ENCODE data around the gene LYAR. TPM values are rescaled to one million over a fixed set of nuclear protein-coding genes. Genes with fewer than 3 reads are reported as not detected.
A peak's percentile ranks its signal among the peaks of the same experiment; 100 is the strongest.
"Not testable (repeated sequence)": the region's sequence is repeated elsewhere in the genome, so short reads cannot be mapped to it uniquely, and the experiment has no call there.

LYAR gene
- polyA plus RNA-seq, 2 donors = 15.7 to 17.2 TPM

DNA sequence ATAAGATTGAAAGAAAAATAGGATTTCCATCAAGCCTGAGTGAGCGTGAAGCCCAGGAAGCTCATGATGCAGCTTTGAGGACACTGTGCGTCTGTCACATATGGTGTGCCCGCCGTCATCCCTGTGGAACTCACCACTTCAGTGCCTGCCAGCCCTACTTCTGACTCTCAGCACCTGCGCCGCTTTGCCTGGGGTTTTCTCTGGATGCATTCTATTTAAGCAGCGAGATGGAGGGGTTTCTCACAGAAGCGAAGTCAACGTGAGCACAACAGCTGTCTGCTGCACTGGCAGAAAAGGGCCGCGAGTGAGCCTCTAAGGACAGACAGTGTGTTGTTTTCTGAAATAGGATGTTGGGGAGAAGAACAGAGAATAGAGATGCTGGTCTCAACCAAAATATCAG lies 35.8 kb downstream of the LYAR start:
- H3K4me3 ChIP-seq (ENCODE audit: low read depth in 1 of 2, low read length in 2 of 2) = no peak overlapping the region
- 84 to 86% methylated on average over 11 of the region's 11 CpGs for WGBS, 2 donors
- H3K9me3 ChIP-seq (ENCODE audit: control insufficient read depth in 2 of 2, insufficient read depth in 1 of 2, low read depth in 1 of 2, low read length in 1 of 2) = no peaks in the 10 kb centered on the region
- no peaks in the 10 kb centered on the region for H3K36me3 ChIP-seq (ENCODE audit: control insufficient read depth in 2 of 2, insufficient read depth in 2 of 2, low read length in 1 of 2)
- peaks cover 0 to 2% of the 10 kb centered on the region in 2 donors for H3K4me1 ChIP-seq (ENCODE audit: control insufficient read depth in 2 of 2, insufficient read depth in 2 of 2, low read length in 1 of 2)
- H3K27me3 ChIP-seq (ENCODE audit: control insufficient read depth in 1 of 2, insufficient read depth in 2 of 2, low read length in 2 of 2) = peaks cover 0 to 2% of the 10 kb centered on the region in 2 donors
- H3K27ac ChIP-seq (ENCODE audit: low read depth in 2 of 2, low read length in 1 of 2) = no peak overlapping the region

DNA sequence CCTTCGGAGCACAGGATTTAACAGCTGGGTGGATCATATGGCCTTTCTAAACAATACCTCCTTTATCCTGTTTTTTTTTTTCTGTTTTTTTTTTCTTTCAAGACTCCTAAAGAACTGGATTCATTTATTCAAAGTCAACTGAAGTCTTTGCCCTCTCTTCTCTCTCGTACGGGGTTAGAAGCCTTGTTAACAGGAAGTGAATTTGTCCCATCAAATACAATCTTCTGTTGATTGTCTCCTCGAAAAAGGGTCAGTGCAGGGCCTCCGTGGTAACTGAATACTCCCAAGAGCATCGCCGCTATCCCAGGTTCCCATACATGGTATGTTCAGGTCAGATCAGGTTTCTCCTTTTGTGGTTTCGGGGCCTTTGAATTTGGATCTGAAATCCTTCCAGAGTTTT lies 40.1 kb downstream of the LYAR start:
- whole genome bisulfite sequencing, 2 donors = 80 to 85% methylated on average over 8 of the region's 8 CpGs
- Histone ChIP-seq H3K36me3 (ENCODE audit: control insufficient read depth in 2 of 2, insufficient read depth in 2 of 2, low read length in 1 of 2) (peaks cover 3% of the 10 kb centered on the region in 2 donors), H3K4me3 (ENCODE audit: low read depth in 1 of 2, low read length in 2 of 2) (no peak overlapping the region)

DNA sequence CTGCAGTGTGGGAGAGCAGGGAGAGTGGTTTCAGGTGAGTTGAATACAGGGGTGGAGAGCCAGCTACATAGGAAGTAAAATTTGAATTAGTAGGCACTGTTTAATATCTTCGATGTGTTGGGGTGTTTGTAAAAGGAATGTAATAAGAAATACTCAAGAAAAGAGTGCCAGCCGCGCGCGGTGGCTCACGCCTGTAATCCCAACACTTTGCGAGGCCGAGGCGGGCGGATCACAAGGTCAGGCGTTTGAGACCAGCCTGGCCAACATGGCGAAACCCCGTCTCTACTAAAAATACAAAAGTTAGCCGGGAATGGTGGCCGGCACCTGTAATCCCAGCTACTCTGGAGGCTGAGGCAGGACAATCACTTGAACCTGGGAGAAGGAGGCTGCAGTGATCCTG lies 40.6 kb downstream of the LYAR start:
- not testable (repeated sequence) for H3K9me3 ChIP-seq (ENCODE audit: control insufficient read depth in 2 of 2, insufficient read depth in 1 of 2, low read depth in 1 of 2, low read length in 1 of 2); H3K4me1 ChIP-seq (ENCODE audit: control insufficient read depth in 2 of 2, insufficient read depth in 2 of 2, low read length in 1 of 2); H3K27ac ChIP-seq (ENCODE audit: low read depth in 2 of 2, low read length in 1 of 2); H3K36me3 ChIP-seq (ENCODE audit: control insufficient read depth in 2 of 2, insufficient read depth in 2 of 2, low read length in 1 of 2); H3K27me3 ChIP-seq (ENCODE audit: control insufficient read depth in 1 of 2, insufficient read depth in 2 of 2, low read length in 2 of 2); H3K4me3 ChIP-seq (ENCODE audit: low read depth in 1 of 2, low read length in 2 of 2)
- WGBS, 2 donors = 96% methylated on average over 15 of the region's 15 CpGs

More for the DNA sequence above, 40.1 kb downstream of the LYAR start:
- H3K27ac ChIP-seq (ENCODE audit: low read depth in 2 of 2, low read length in 1 of 2) = no peak overlapping the region
- H3K9me3 ChIP-seq (ENCODE audit: control insufficient read depth in 2 of 2, insufficient read depth in 1 of 2, low read depth in 1 of 2, low read length in 1 of 2) = no peaks in the 10 kb centered on the region
- H3K27me3 ChIP-seq (ENCODE audit: control insufficient read depth in 1 of 2, insufficient read depth in 2 of 2, low read length in 2 of 2) = peaks cover 0 to 2% of the 10 kb centered on the region in 2 donors
- peaks cover 2 to 3% of the 10 kb centered on the region in 2 donors for H3K4me1 ChIP-seq (ENCODE audit: control insufficient read depth in 2 of 2, insufficient read depth in 2 of 2, low read length in 1 of 2)

DNA sequence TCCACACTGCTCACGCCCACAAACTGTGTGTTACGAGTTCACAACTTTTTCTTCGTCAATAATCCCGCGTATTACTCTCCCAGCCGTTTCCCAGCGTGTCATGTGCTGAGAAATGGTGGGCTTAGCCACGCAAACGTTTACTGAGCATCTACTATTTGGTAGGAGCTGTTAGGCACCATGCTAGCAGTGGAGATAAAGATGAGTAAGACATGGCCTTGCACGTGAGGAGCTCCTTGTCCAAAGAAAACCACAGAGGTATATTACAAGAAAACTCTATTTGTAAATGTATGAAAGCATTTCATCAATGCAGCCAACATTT lies 41.1 kb downstream of the LYAR start:
- 17 to 23% methylated on average over 10 of the region's 10 CpGs for whole genome bisulfite sequencing, 2 donors
- peak overlapping the region; percentile 91 to 99 for H3K27ac ChIP-seq (ENCODE audit: low read depth in 2 of 2, low read length in 1 of 2)
- no peaks in the 10 kb centered on the region for H3K9me3 ChIP-seq (ENCODE audit: control insufficient read depth in 2 of 2, insufficient read depth in 1 of 2, low read depth in 1 of 2, low read length in 1 of 2)
- H3K4me3 ChIP-seq (ENCODE audit: low read depth in 1 of 2, low read length in 2 of 2) = peak overlapping the region; percentile 83 to 95
- H3K4me1 ChIP-seq (ENCODE audit: control insufficient read depth in 2 of 2, insufficient read depth in 2 of 2, low read length in 1 of 2) = peaks cover 0 to 3% of the 10 kb centered on the region in 2 donors
- H3K36me3 ChIP-seq (ENCODE audit: control insufficient read depth in 2 of 2, insufficient read depth in 2 of 2, low read length in 1 of 2) = peaks cover 7 to 10% of the 10 kb centered on the region in 2 donors
- H3K27me3 ChIP-seq (ENCODE audit: control insufficient read depth in 1 of 2, insufficient read depth in 2 of 2, low read length in 2 of 2) = no peaks in the 10 kb centered on the region

DNA sequence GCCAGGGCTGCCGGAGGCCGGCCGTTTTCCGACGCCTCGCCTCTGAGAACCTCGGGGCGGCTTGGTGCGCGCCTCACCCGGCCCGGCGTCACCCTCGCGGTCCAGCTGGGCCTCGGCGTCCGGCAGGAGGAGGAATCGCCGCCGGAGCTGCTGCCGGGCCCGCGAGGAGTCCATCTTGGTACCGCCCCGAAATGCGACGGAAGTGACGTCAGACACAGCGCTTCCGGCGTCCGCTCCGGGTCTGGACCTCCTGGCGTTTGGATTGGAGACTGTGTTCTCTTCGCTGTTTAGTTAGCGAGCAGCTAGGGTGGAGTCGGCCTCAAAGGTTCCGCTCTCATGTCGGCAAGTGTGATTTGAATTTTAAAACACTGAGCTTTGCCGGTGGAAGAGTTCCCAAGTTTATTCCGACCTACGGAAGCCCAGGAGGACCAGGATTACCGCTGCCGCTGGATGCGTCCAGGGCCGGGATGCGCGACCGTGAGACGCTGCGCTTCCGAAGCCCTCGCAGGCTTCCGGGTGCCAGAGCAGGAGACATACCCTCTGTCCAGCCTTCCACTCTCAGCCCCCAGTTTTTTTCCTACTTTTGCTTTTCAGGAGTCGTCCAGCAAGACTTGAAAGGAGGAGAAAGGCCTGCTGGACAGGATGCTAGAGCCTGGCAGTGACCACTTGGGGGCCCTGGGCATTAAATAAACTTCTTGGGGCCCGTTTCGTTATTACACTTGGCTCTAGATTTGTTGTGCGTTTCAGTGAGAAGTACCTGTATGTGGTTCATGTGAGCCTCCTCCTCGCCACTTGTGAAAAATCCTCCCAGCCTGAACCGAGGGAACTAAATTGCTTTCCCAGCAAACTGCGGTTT lies 41.7 kb downstream of the LYAR start, which contains the start of gene TMEM128:
Gene TMEM128 (minus strand): TSS at position 195 of the 856 bp plus-strand sequence. CDS start 21 bp downstream, at position 174.
- Histone ChIP-seq H3K36me3 (ENCODE audit: control insufficient read depth in 2 of 2, insufficient read depth in 2 of 2, low read length in 1 of 2) (peaks cover 9 to 10% of the 10 kb centered on the region in 2 donors), H3K9me3 (ENCODE audit: control insufficient read depth in 2 of 2, insufficient read depth in 1 of 2, low read depth in 1 of 2, low read length in 1 of 2) (no peaks in the 10 kb centered on the region), H3K4me3 (ENCODE audit: low read depth in 1 of 2, low read length in 2 of 2) (peak within 1 kb of the TSS; percentile 83 to 95), H3K27me3 (ENCODE audit: control insufficient read depth in 1 of 2, insufficient read depth in 2 of 2, low read length in 2 of 2) (no peaks in the 10 kb centered on the region), H3K27ac (ENCODE audit: low read depth in 2 of 2, low read length in 1 of 2) (peak within 1 kb of the TSS; percentile 91 to 99), H3K4me1 (ENCODE audit: control insufficient read depth in 2 of 2, insufficient read depth in 2 of 2, low read length in 1 of 2) (peaks cover 0 to 3% of the 10 kb centered on the region in 2 donors)
- WGBS, 2 donors = 1% methylated on average over 62 of the region's 62 CpGs

DNA sequence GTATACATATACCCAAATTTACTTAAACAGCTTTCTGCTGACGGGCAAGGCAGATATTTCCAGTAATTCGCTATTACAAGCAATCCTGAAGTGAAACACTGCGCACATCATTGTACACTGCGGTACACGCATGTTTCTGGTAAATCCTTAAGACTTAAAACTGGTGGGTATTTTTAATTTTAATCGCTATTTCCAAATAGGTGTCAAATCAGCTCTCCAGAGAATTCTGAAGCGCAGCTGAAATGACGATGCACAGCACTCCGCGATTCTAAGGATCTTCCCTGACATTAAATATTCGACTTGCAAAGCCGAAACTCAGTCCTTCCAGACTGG lies 42.3 kb downstream of the LYAR start:
- peak overlapping the region; percentile 83 to 95 for H3K4me3 ChIP-seq (ENCODE audit: low read depth in 1 of 2, low read length in 2 of 2)
- peak overlapping the region; percentile 91 to 99 for H3K27ac ChIP-seq (ENCODE audit: low read depth in 2 of 2, low read length in 1 of 2)
- H3K36me3 ChIP-seq (ENCODE audit: control insufficient read depth in 2 of 2, insufficient read depth in 2 of 2, low read length in 1 of 2) = peaks cover 9 to 10% of the 10 kb centered on the region in 2 donors
- H3K4me1 ChIP-seq (ENCODE audit: control insufficient read depth in 2 of 2, insufficient read depth in 2 of 2, low read length in 1 of 2) = peaks cover 0 to 3% of the 10 kb centered on the region in 2 donors
- no peaks in the 10 kb centered on the region for H3K27me3 ChIP-seq (ENCODE audit: control insufficient read depth in 1 of 2, insufficient read depth in 2 of 2, low read length in 2 of 2)
- H3K9me3 ChIP-seq (ENCODE audit: control insufficient read depth in 2 of 2, insufficient read depth in 1 of 2, low read depth in 1 of 2, low read length in 1 of 2) = no peaks in the 10 kb centered on the region
- 1 to 2% methylated on average over 12 of the region's 12 CpGs for WGBS, 2 donors

DNA sequence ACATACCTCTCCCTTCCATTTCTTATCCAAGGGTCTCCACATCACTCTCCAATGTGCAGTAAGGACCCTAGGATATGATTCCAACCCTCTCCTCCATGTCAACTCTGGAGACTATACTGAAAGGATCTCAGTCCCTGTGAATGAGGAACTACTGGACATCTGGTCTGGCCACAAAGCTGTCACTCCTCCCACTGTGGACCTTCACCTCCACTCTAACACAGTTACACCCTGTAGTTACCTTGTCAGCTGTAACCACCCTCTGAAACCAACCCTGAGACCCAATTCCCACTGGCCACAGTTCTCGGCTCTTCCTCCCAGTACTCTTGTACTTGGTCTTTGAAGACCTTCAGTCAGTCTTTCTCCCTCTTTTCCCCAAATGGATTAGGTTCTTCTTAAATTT lies 44.8 kb downstream of the LYAR start:
- H3K27ac ChIP-seq (ENCODE audit: low read depth in 2 of 2, low read length in 1 of 2) = no peak overlapping the region
- H3K27me3 ChIP-seq (ENCODE audit: control insufficient read depth in 1 of 2, insufficient read depth in 2 of 2, low read length in 2 of 2) = no peaks in the 10 kb centered on the region
- H3K4me3 ChIP-seq (ENCODE audit: low read depth in 1 of 2, low read length in 2 of 2) = no peak overlapping the region
- H3K4me1 ChIP-seq (ENCODE audit: control insufficient read depth in 2 of 2, insufficient read depth in 2 of 2, low read length in 1 of 2) = peaks cover 0 to 3% of the 10 kb centered on the region in 2 donors
- no peaks in the 10 kb centered on the region for H3K9me3 ChIP-seq (ENCODE audit: control insufficient read depth in 2 of 2, insufficient read depth in 1 of 2, low read depth in 1 of 2, low read length in 1 of 2)
- H3K36me3 ChIP-seq (ENCODE audit: control insufficient read depth in 2 of 2, insufficient read depth in 2 of 2, low read length in 1 of 2) = peaks cover 9 to 10% of the 10 kb centered on the region in 2 donors
- WGBS, 2 donors = 95 to 98% methylated on average over 1 of the region's 1 CpG

DNA sequence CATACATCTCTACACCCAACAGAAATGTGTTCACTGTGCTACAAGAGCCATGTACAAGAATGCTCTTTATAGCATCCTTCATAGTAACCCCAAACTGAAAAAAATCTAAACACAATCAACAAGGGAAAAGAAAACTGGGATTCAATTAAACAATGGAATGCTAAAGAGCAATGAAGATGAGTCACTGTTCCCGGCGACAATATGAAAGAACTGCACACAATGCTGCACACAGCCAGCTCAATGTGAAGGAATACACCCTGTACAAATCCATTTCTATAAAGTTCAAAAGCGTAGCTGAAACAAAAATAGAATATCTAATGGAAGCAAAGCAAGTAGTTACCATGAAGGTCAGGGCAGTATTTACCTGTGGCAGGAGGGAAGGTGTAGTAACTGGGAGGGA lies 50.4 kb downstream of the LYAR start:
- H3K27me3 ChIP-seq (ENCODE audit: control insufficient read depth in 1 of 2, insufficient read depth in 2 of 2, low read length in 2 of 2); H3K4me3 ChIP-seq (ENCODE audit: low read depth in 1 of 2, low read length in 2 of 2); H3K4me1 ChIP-seq (ENCODE audit: control insufficient read depth in 2 of 2, insufficient read depth in 2 of 2, low read length in 1 of 2); H3K9me3 ChIP-seq (ENCODE audit: control insufficient read depth in 2 of 2, insufficient read depth in 1 of 2, low read depth in 1 of 2, low read length in 1 of 2); H3K36me3 ChIP-seq (ENCODE audit: control insufficient read depth in 2 of 2, insufficient read depth in 2 of 2, low read length in 1 of 2); H3K27ac ChIP-seq (ENCODE audit: low read depth in 2 of 2, low read length in 1 of 2): not testable (repeated sequence)
- WGBS, 2 donors = 69 to 90% methylated on average over 3 of the region's 3 CpGs

DNA sequence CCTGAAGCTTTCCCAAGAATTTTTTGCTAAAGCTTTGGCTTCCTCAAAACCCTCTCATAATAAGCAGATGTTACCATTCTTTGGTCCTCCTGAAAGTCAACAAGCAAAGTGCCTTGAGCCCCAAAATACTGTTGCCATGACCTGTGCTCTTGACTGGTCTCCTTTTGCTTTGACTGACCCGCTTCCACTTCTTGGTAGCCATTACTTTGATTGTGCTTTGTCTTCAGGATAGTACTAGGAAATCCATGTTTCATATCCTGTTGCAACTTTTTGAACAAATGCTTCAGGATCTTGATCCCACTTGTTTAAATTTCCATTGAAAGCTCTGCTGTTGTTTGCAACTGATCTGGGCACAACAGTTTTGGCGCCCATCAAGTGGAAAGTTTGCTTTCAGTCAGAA lies 56.3 kb downstream of the LYAR start:
- peaks cover 0 to 2% of the 10 kb centered on the region in 2 donors for H3K4me1 ChIP-seq (ENCODE audit: control insufficient read depth in 2 of 2, insufficient read depth in 2 of 2, low read length in 1 of 2)
- H3K27me3 ChIP-seq (ENCODE audit: control insufficient read depth in 1 of 2, insufficient read depth in 2 of 2, low read length in 2 of 2) = no peaks in the 10 kb centered on the region
- H3K9me3 ChIP-seq (ENCODE audit: control insufficient read depth in 2 of 2, insufficient read depth in 1 of 2, low read depth in 1 of 2, low read length in 1 of 2) = no peaks in the 10 kb centered on the region
- WGBS, 2 donors = 97 to 98% methylated on average over 2 of the region's 2 CpGs
- no peak overlapping the region for H3K4me3 ChIP-seq (ENCODE audit: low read depth in 1 of 2, low read length in 2 of 2)
- H3K27ac ChIP-seq (ENCODE audit: low read depth in 2 of 2, low read length in 1 of 2) = no peak overlapping the region
- peaks cover 0 to 2% of the 10 kb centered on the region in 2 donors for H3K36me3 ChIP-seq (ENCODE audit: control insufficient read depth in 2 of 2, insufficient read depth in 2 of 2, low read length in 1 of 2)

DNA sequence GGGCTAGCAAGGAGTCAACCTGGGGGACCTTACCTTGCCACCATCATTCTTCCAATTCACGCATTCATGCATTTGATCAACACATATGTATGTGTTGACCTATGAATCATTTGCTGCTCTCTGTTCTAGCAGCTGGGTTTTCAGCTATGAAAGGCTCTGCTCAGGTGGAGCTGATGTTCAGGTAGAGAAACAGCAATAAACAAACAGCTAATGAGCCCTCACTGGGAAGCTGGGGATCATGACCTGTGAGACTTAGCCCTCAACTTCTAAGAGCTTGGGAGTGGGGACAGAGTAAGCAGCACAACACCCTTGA lies 61.6 kb downstream of the LYAR start:
- peaks cover 4 to 9% of the 10 kb centered on the region in 2 donors for H3K27me3 ChIP-seq (ENCODE audit: control insufficient read depth in 1 of 2, insufficient read depth in 2 of 2, low read length in 2 of 2)
- WGBS, 2 donors = 64 to 73% methylated on average over 1 of the region's 1 CpG
- peaks cover 0 to 11% of the 10 kb centered on the region in 2 donors for H3K9me3 ChIP-seq (ENCODE audit: control insufficient read depth in 2 of 2, insufficient read depth in 1 of 2, low read depth in 1 of 2, low read length in 1 of 2)
- H3K4me1 ChIP-seq (ENCODE audit: control insufficient read depth in 2 of 2, insufficient read depth in 2 of 2, low read length in 1 of 2) = peaks cover 2 to 4% of the 10 kb centered on the region in 2 donors
- H3K27ac ChIP-seq (ENCODE audit: low read depth in 2 of 2, low read length in 1 of 2) = no peak overlapping the region
- H3K36me3 ChIP-seq (ENCODE audit: control insufficient read depth in 2 of 2, insufficient read depth in 2 of 2, low read length in 1 of 2) = no peaks in the 10 kb centered on the region
- no peak overlapping the region for H3K4me3 ChIP-seq (ENCODE audit: low read depth in 1 of 2, low read length in 2 of 2)

All from esophagus (tissue), 2 donors.